Posterior cingulate gyrus (tissue), 11 donors: Measurements from ENCODE around the gene SMPX.
A peak's percentile ranks its signal among the peaks of the same experiment; 100 is the strongest.
"Not testable (repeated sequence)": the region's sequence is repeated elsewhere in the genome, so short reads cannot be mapped to it uniquely, and the experiment has no call there.

Experiments
- DNase-seq, 10 donors: peaks; one replicate each; pipeline versions ENCODE4 v3.0.0 to v3.0.0-alpha.2; 2020 to 2021; ENCODE audit warnings: mixed read lengths in 3 of 10
- intact Hi-C: fragments of 100-400 bp; cut with DNase I; formaldehyde crosslinking; loops from one replicate; pipeline ENCODE4 v1.15.1; 2023

Gene SMPX

GRCh38 chrX:21757960-21758359 lies at the start of gene SMPX:
TSS of gene SMPX (minus strand) at chrX:21758116. CDS start at chrX:21754290, 3,826 bp downstream.
- intact Hi-C loops = no loop called here
- no peak for DNase-seq

- DNase-seq = no peak
- intact Hi-C loops = no loop called here
Measured at GRCh38 chrX:21806691-21807090, 48.8 kb upstream of the SMPX start.

- intact Hi-C loops = no loop called here
- no peak for DNase-seq
Measured at GRCh38 chrX:21802839-21803238, 44.9 kb upstream of the SMPX start.

GRCh38 chrX:21802054-21802670 lies 44.2 kb upstream of the SMPX start:
- intact Hi-C loops = no loop called here
- DNase-seq = no peak

- no peak for DNase-seq
- intact Hi-C loops = no loop called here
Measured at GRCh38 chrX:21800344-21800770, 42.4 kb upstream of the SMPX start.

GRCh38 chrX:21799767-21800166 lies 41.9 kb upstream of the SMPX start:
- DNase-seq = no peak
- intact Hi-C loops = no loop called here

- DNase-seq = no peak
- intact Hi-C loops = no loop called here
Measured at GRCh38 chrX:21798677-21799219, 40.8 kb upstream of the SMPX start.

- no peak for DNase-seq
- intact Hi-C loops = no loop called here
Measured at GRCh38 chrX:21781976-21782375, 24.1 kb upstream of the SMPX start.

GRCh38 chrX:21781525-21781924 lies 23.6 kb upstream of the SMPX start:
- intact Hi-C loops = no loop called here
- no peak for DNase-seq

- intact Hi-C loops = no loop called here
- no peak for DNase-seq
Measured at GRCh38 chrX:21779095-21779494, 21.2 kb upstream of the SMPX start.

GRCh38 chrX:21778236-21778635 lies 20.3 kb upstream of the SMPX start:
- no peak for DNase-seq
- intact Hi-C loops = no loop called here

- DNase-seq, intact Hi-C loops: not testable (repeated sequence)
Measured at GRCh38 chrX:21775128-21775527, 17.2 kb upstream of the SMPX start.

GRCh38 chrX:21773036-21773435 lies 15.1 kb upstream of the SMPX start:
- DNase-seq, intact Hi-C loops: not testable (repeated sequence)

- DNase-seq = no peak
- intact Hi-C loops = no loop called here
Measured at GRCh38 chrX:21770631-21771321, 12.9 kb upstream of the SMPX start.

- intact Hi-C loops = no loop called here
- no peak for DNase-seq
Measured at GRCh38 chrX:21766101-21766500, 8.2 kb upstream of the SMPX start.

- intact Hi-C loops = no loop called here
- DNase-seq = no peak
Measured at GRCh38 chrX:21764008-21764407, 6.1 kb upstream of the SMPX start.

- no peak for DNase-seq
- intact Hi-C loops = no loop called here
Measured at GRCh38 chrX:21758488-21758887, 572 bp upstream of the SMPX start.

- DNase-seq = no peak
- intact Hi-C loops = no loop called here
Measured at GRCh38 chrX:21756785-21757529, 959 bp downstream of the SMPX start.

- intact Hi-C loops = loop anchor here (10.0 kb wide), 1 partner anchor 1225 kb away; no protein-coding TSS in a partner anchor
Measured at GRCh38 chrX:21749924-21750323, 8.0 kb downstream of the SMPX start.

GRCh38 chrX:21748235-21748634 lies 9.7 kb downstream of the SMPX start:
- no peak for DNase-seq
- intact Hi-C loops = loop anchor here (10.0 kb wide), 1 partner anchor 1223 kb away; no protein-coding TSS in a partner anchor

More at GRCh38 chrX:21749924-21750323, 8.0 kb downstream of the SMPX start:
- no peak for DNase-seq

GRCh38 chrX:21747558-21747957 lies 10.4 kb downstream of the SMPX start:
- peak in 6 of 10 donors; percentile 9 to 41 (median 20) for DNase-seq
- intact Hi-C loops = loop anchor here (10.0 kb wide), 1 partner anchor 1223 kb away; no protein-coding TSS in a partner anchor
